IMR-90 (cell line): ENCODE results near the gene ARMC5.

Experiments used
- BHLHE40 ChIP-seq: fragments of 150-350 bp; IDR thresholded peaks from 2 replicates; pipeline ENCODE4 v1.6.1; 2016; ENCODE audit warnings: mild to moderate bottlenecking, low read depth, low read length
- CEBPB ChIP-seq: IDR thresholded peaks from 2 replicates; pipeline ENCODE4 v1.6.1; 2012; ENCODE audit warnings: low read depth, low read length, improper control_type of control experiment
- MAFK ChIP-seq: IDR thresholded peaks from 2 replicates; pipeline ENCODE4 v1.6.1; 2012; ENCODE audit warnings: low read depth, low read length, improper control_type of control experiment
- MAZ ChIP-seq: IDR thresholded peaks from 2 replicates; pipeline ENCODE4 v1.6.1; 2012; ENCODE audit warnings: low read depth, mild to moderate bottlenecking, low read length, improper control_type of control experiment, moderate library complexity, borderline replicate concordance
- NFE2L2 ChIP-seq: fragments of 150-350 bp; IDR thresholded peaks from 2 replicates; pipeline ENCODE4 v1.6.1; 2016; ENCODE audit warnings: low read depth, mild to moderate bottlenecking, low read length
- POLR2A ChIP-seq: IDR thresholded peaks from 2 replicates; pipeline ENCODE4 v1.6.1; 2012; ENCODE audit warnings: mild to moderate bottlenecking, low read depth, low read length
- RCOR1 ChIP-seq: IDR thresholded peaks from 2 replicates; pipeline ENCODE4 v1.6.1; 2012; ENCODE audit warnings: mild to moderate bottlenecking, low read length, improper control_type of control experiment; ENCODE audit not compliant: insufficient replicate concordance
- SMC3 ChIP-seq: fragments of 150-350 bp; IDR thresholded peaks from 2 replicates; pipeline ENCODE4 v1.6.1; 2016; ENCODE audit warnings: low read depth, mild to moderate bottlenecking, antibody characterized with exemption, low read length, moderate library complexity
- TF ChIP-seq, protein P1 (sequence below): conservative IDR thresholded peaks from 2 replicates; pipeline ENCODE4 v1.5.1; 2012; ENCODE audit warnings: mild to moderate bottlenecking, low read depth, low read length, improper control_type of control experiment
- TF ChIP-seq, protein P2 (sequence below): fragments of 150-350 bp; IDR thresholded peaks from 2 replicates; pipeline ENCODE4 v1.6.1; 2016; ENCODE audit warnings: low read depth, mild to moderate bottlenecking, low read length, moderate library complexity, borderline replicate concordance

DNA sequence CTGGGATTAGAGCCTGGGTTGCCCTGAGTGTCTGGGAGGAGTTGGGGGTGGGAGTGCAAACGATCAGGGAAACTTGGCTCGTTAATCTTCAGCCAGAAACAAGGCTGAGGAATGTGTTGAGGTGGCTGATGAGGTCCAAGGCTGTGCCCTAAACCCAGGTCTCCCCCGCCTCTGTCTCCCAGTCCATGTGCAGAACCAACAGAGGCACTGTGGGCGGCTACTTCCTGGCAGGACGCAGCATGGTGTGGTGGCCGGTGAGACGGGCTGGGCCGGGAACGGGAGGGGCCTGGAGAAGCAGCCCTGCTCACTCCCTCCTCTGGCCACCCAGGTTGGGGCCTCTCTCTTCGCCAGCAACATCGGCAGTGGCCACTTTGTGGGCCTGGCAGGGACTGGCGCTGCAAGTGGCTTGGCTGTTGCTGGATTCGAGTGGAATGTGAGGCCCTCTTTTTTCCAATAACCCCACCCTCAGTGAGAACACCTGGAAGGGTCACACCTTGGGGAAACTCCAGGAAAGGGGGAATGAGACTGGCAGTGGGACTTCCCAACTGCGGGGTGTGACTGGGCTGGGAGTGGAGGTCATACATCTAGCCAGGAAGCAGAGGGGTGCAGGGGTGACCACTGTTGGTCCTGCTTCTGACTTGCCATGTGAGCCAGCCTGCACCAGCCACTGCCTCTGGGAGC is 25.3 kb downstream of the ARMC5 start:
- TF ChIP-seq, protein P1, sequence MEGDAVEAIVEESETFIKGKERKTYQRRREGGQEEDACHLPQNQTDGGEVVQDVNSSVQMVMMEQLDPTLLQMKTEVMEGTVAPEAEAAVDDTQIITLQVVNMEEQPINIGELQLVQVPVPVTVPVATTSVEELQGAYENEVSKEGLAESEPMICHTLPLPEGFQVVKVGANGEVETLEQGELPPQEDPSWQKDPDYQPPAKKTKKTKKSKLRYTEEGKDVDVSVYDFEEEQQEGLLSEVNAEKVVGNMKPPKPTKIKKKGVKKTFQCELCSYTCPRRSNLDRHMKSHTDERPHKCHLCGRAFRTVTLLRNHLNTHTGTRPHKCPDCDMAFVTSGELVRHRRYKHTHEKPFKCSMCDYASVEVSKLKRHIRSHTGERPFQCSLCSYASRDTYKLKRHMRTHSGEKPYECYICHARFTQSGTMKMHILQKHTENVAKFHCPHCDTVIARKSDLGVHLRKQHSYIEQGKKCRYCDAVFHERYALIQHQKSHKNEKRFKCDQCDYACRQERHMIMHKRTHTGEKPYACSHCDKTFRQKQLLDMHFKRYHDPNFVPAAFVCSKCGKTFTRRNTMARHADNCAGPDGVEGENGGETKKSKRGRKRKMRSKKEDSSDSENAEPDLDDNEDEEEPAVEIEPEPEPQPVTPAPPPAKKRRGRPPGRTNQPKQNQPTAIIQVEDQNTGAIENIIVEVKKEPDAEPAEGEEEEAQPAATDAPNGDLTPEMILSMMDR = no peak
- no peak for TF ChIP-seq SMC3
- no peak for TF ChIP-seq NFE2L2
- no peak for TF ChIP-seq POLR2A
- no peak for TF ChIP-seq BHLHE40
- TF ChIP-seq MAFK = no peak
- TF ChIP-seq MAZ = no peak
- TF ChIP-seq, protein P2, sequence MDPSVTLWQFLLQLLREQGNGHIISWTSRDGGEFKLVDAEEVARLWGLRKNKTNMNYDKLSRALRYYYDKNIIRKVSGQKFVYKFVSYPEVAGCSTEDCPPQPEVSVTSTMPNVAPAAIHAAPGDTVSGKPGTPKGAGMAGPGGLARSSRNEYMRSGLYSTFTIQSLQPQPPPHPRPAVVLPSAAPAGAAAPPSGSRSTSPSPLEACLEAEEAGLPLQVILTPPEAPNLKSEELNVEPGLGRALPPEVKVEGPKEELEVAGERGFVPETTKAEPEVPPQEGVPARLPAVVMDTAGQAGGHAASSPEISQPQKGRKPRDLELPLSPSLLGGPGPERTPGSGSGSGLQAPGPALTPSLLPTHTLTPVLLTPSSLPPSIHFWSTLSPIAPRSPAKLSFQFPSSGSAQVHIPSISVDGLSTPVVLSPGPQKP = no peak
- TF ChIP-seq RCOR1 = no peak
- no peak for TF ChIP-seq CEBPB
